ENCODE data around the gene C1orf105. TPM values are rescaled to one million over a fixed set of nuclear protein-coding genes. Genes with fewer than 3 reads are reported as not detected.
"Not testable (repeated sequence)": the region's sequence is repeated elsewhere in the genome, so short reads cannot be mapped to it uniquely, and the experiment has no call there.

C1orf105 gene, protein sequence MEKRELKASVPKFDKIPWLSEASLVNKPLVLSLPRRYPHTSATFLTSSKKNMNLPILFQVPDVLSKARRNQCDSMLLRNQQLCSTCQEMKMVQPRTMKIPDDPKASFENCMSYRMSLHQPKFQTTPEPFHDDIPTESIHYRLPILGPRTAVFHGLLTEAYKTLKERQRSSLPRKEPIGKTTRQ
- total RNA-seq: 6.5 TPM
- long read RNA-seq, partial matches to known transcripts: 0 of 3 reads
- long read RNA-seq, other reads (novel, unspliced or antisense): 1 of 3 reads

GRCh38 chr1:172420385-172420784, at the start of gene C1orf105:
Gene C1orf105 (plus strand): TSS chr1:172420685. CDS start chr1:172420886, 201 bp downstream.
- intact Hi-C loops (cut with DNase I): loop anchor here (10.0 kb wide), 1 partner anchor 616 kb away; no protein-coding TSS in a partner anchor
- DNase-seq (ENCODE audit: low spot score): no peak

- DNase-seq (ENCODE audit: low spot score); intact Hi-C loops (cut with DNase I): not testable (repeated sequence)
Observed at GRCh38 chr1:172371646-172372045, 48.8 kb upstream of the C1orf105 start.

DNA sequence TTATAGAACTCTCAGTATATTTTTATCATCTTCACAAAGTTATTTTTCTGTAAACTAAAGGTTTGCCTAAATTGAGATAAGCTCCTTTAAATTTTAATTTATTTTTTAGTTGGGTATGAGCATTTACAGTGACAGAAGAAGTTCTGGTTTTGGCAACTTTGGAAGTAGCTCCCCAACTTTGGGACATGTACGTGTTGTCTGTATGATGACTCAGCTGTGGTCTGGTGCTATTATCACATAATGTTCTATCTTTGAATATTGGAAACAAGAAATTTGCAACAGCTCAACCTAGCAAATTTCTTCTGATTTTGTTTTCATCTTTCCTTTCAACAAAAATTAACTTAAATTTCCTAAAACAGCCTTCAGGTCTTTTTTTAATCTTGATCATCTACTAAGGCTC, 46.6 kb upstream of the C1orf105 start:
- intact Hi-C loops (cut with DNase I): no loop called here
- DNase-seq (ENCODE audit: low spot score): no peak

DNA sequence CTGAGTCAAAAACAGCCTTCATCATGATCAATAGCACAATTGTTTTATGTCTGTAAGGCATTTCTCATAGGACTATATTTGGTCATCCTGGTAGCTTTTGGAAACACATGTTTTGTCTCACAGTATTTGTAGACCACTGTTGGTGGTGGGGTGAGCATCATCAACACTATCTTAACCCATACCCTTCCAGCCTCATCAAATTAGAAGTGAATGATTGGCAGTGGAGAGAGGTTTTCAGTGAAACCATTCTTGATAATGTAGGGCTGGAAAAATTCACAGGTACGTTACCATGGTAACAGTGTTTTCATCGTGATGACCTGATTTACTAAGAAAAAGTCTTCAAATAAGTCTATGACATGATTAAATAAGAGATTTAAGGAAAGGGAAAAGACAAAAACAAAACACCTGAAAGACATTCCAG, 45.3 kb upstream of the C1orf105 start:
- intact Hi-C loops (cut with DNase I): no loop called here
- no peak for DNase-seq (ENCODE audit: low spot score)

- intact Hi-C loops (cut with DNase I): no loop called here
- no peak for DNase-seq (ENCODE audit: low spot score)
Observed at GRCh38 chr1:172376431-172376830, 44.1 kb upstream of the C1orf105 start.

- no peak for DNase-seq (ENCODE audit: low spot score)
- intact Hi-C loops (cut with DNase I): no loop called here
Observed at GRCh38 chr1:172377565-172377964, 42.9 kb upstream of the C1orf105 start.

DNA sequence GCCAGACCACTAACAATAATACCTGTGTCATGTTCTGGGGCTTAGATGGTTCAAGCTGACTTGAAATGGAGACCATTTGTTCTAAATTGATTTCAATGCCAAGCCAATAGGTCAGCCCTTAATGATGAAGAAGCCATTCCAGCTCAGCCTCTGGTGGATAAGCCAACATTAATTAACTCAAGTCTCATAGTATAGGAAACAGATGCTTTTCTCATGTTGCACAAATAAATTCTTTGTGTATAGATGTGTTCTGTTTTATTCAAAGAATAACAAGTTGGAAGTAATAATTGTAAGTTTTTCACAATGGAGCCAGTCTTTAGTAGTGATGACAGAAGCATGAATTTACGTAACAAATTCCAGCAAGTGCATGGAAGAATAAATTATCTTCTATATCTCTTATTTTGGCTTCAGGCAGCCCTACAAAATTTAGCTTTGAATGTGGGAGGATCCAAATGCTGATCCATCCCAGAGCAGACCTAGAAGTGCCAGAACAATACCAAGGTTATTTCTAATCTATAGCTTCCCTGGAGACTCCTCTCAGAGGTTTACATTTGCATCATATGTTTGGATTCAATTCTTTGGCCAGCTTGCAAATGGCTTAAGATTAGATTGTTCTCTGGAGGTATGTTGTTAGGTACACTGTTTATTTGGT, 42.2 kb upstream of the C1orf105 start:
- no peak for DNase-seq (ENCODE audit: low spot score)
- intact Hi-C loops (cut with DNase I): no loop called here

DNA sequence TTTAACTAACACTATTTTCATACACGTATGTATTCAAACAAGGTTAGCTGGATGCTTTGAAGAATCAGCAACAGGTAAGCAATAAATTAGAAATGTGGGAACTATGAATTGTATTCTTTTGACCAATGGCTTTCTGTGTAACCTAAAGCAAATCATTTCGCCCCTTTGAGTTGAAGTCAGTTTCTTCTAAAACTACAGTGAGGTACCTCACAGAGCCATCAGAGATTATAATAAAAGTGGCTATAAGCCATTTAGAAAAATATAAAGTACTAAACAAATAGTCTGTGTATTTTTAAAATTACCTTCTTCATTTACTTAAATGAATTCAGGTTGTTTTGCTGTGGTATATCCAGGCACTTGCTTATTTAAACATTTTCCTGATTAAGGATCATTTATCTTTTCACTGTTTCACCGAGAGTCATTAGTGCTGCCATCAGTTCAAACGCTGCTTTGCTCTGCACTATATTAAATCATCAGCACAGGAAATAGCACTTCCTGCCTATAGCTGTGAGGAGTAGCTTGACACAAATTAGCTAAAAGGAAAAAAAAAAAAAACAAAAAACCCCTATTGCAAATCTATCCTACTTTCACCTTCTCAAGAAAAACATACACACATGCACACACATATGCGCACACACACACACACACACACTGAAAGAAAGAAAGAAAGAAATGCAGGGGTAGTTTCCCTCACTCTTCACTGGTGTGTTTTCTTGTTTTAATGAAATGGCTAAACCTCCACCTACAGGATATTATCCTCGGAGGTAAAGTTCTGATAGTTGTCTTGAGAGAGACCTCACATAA, 39.8 kb upstream of the C1orf105 start:
- intact Hi-C loops (cut with DNase I): no loop called here

DNA sequence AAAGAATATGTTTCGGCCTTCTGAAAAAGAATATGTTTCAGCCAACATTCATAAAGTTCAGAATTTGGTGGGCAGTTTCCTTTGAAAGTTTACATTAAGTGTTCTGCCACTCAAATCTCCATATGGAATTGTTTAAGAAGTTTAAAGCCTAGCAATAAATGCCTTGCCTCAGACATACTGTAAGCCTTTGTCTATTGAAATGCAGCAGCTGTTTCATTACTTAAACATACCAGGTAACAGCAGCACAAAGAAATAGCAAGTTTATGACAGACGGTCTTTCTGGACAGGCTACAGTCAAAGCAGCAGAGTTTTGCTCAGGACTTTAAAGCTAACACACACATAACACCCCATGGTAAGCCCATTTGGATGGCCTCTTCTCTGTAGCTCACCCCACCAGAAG, 38.5 kb upstream of the C1orf105 start:
- no peak for DNase-seq (ENCODE audit: low spot score)
- intact Hi-C loops (cut with DNase I): no loop called here

More for the DNA sequence above, 39.8 kb upstream of the C1orf105 start:
- no peak for DNase-seq (ENCODE audit: low spot score)

DNA sequence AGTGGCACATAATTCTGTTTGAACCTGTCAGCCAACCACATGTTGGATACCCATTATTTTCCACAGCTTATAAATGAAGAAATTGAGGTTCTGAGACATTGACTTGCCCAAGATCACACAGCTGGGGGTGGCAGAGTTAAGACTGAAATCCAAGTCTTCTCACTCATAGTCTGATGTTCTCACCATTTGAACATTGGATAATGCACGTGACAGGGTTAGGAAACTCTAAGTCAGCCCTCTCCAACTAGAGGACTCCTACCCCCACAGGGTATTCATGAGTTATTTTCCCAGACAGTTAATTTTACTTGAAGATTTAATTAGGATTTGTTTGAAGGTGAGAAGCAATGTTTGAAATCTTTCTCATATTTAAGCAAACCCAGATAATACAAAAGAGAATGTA, 38.1 kb upstream of the C1orf105 start:
- intact Hi-C loops (cut with DNase I): no loop called here
- no peak for DNase-seq (ENCODE audit: low spot score)

DNA sequence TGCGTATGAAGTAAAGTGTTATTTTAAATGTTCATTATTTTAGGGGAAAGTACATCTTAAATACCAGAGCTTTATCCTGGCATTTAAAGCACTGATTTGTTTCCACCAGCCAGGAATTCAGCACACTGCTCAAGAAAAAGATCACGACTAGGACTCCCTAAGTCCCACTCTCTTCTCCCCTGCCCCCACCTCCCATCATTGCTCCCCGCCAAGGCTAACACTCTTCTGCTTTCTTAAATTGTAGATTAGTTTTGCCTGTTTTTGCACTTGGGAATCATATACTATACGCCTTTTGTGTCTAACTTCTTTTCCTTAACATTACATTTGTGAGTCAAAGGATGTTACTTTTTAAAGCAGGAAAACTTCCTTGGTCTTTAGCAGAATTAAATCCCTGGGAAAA, 37.5 kb upstream of the C1orf105 start:
- intact Hi-C loops (cut with DNase I): no loop called here

DNA sequence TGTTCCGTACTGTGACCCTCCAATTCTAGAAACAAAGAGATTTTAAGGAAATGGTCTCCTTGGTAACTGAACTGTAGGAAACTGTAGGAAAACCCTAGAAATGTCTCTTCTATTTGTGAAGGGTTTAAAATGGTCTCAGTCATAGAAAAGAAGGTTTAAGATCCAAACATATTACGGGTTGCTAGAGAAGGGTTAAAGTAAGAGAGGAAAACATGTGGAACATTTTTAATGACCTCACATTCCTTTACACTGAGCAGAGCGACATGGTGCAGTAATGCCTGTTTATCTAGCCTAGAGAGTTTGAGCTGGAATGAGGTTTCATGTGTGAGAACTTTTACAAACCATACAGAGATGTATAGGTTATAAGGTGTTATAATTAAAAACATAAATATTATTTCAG, 36.9 kb upstream of the C1orf105 start:
- intact Hi-C loops (cut with DNase I): no loop called here
- DNase-seq (ENCODE audit: low spot score): no peak

More for the DNA sequence above, 37.5 kb upstream of the C1orf105 start:
- no peak for DNase-seq (ENCODE audit: low spot score)

DNA sequence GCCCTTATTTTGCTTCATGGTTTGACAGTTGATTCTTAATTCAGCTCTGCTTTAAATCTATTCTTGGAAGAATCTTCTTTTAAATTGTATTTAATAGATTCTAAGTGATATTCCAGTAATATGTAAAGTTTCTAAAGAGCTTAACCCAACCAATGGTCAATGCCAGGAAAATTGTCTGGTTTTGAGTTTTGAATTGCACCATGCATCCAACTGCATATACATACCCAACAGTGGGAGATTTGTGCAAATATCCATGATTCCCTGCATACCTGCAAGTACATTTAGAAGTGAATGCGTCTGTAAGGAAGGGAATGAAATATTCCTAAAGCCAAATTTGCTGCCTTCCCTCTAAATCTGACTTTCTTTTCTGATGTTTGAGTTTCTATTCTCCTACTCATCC, 35.8 kb upstream of the C1orf105 start:
- intact Hi-C loops (cut with DNase I): no loop called here
- no peak for DNase-seq (ENCODE audit: low spot score)

- intact Hi-C loops (cut with DNase I): no loop called here
- no peak for DNase-seq (ENCODE audit: low spot score)
Observed at GRCh38 chr1:172386046-172386445, 34.4 kb upstream of the C1orf105 start.

- DNase-seq (ENCODE audit: low spot score): no peak
- intact Hi-C loops (cut with DNase I): no loop called here
Observed at GRCh38 chr1:172388490-172388889, 32.0 kb upstream of the C1orf105 start.

DNA sequence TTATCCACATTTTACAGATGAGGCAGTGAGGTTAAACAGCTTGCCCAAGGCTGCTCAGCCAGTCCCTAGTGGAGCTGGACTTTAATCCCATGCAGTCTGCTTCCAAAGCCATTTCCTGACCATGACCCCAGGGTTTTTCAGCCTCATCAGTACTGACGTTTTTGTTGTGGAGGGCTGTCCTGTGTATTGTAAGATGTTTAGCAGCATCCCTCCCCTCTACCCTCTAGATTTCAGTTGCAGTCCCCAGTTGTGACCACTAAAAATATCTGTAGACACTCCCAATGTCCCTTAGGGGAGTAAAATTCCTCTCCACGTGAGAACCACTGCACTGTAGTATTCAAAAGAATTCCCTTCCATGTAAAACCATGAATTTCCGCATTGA, 30.2 kb upstream of the C1orf105 start:
- intact Hi-C loops (cut with DNase I): loop anchor here (10.0 kb wide), 1 partner anchor 105 kb away; no protein-coding TSS in a partner anchor
- DNase-seq (ENCODE audit: low spot score): no peak

- intact Hi-C loops (cut with DNase I): loop anchor here (10.0 kb wide), 1 partner anchor 106 kb away; no protein-coding TSS in a partner anchor
- no peak for DNase-seq (ENCODE audit: low spot score)
Observed at GRCh38 chr1:172390683-172391551, 29.6 kb upstream of the C1orf105 start.

- intact Hi-C loops (cut with DNase I): loop anchor here (10.0 kb wide), 1 partner anchor 107 kb away; no protein-coding TSS in a partner anchor
- no peak for DNase-seq (ENCODE audit: low spot score)
Observed at GRCh38 chr1:172391976-172392375, 28.5 kb upstream of the C1orf105 start.

DNA sequence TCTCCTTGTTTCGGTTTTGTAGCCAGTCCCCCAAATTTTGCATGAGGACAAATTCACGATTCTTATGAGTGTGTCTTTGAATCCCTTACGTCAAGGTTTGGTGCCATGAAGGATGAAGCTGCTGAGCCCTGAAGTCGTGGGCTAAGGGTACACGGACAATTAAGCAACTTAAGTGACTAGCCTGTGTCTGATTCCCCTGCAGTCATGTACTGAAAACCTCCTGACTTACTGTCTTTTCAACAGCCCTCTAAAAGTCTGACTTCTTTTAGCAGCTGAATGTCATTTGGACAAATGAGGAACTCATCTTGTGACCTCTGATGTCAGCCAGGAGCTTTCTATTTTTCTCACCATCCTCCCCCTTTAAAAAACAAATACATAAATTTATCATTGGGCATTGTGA, 27.1 kb upstream of the C1orf105 start:
- no peak for DNase-seq (ENCODE audit: low spot score)
- intact Hi-C loops (cut with DNase I): loop anchor here (10.0 kb wide), 1 partner anchor 109 kb away; no protein-coding TSS in a partner anchor
